Measurements from ENCODE around the gene LPA. TPM values are rescaled to one million over a fixed set of nuclear protein-coding genes. Genes with fewer than 3 reads are reported as not detected.

LPA gene
- total RNA-seq, 1 experiment from 2014 or later = not detected

GRCh38 chr6:160510976-160511617 lies 153.0 kb downstream of the LPA start:
- no peaks in the 10 kb centered on the region for H3K36me3 ChIP-seq (replicated peaks; ENCODE audit: control insufficient read depth, insufficient read depth, low read length)
- H3K27me3 ChIP-seq (ENCODE audit: control insufficient read depth, insufficient read depth, low read length) = no peaks in the 10 kb centered on the region
- H3K4me3 ChIP-seq (ENCODE audit: insufficient read depth, low read depth, low read length) = no peak overlapping the region
- no peak for DNase-seq

GRCh38 chr6:160510199-160510598 lies 153.9 kb downstream of the LPA start:
- Histone ChIP-seq H3K4me3 (ENCODE audit: insufficient read depth, low read depth, low read length) (no peak overlapping the region), H3K36me3 (replicated peaks; ENCODE audit: control insufficient read depth, insufficient read depth, low read length) (no peaks in the 10 kb centered on the region), H3K27me3 (ENCODE audit: control insufficient read depth, insufficient read depth, low read length) (no peaks in the 10 kb centered on the region)
- no peak for DNase-seq

- H3K4me3 ChIP-seq (ENCODE audit: insufficient read depth, low read depth, low read length) = no peak overlapping the region
- H3K27me3 ChIP-seq (ENCODE audit: control insufficient read depth, insufficient read depth, low read length) = no peaks in the 10 kb centered on the region
- no peak for DNase-seq
- H3K36me3 ChIP-seq (replicated peaks; ENCODE audit: control insufficient read depth, insufficient read depth, low read length) = no peaks in the 10 kb centered on the region
Measured at GRCh38 chr6:160509610-160510009, 154.5 kb downstream of the LPA start.

- H3K36me3 ChIP-seq (replicated peaks; ENCODE audit: control insufficient read depth, insufficient read depth, low read length) = no peaks in the 10 kb centered on the region
- DNase-seq = no peak
- H3K4me3 ChIP-seq (ENCODE audit: insufficient read depth, low read depth, low read length) = no peak overlapping the region
- H3K27me3 ChIP-seq (ENCODE audit: control insufficient read depth, insufficient read depth, low read length) = no peaks in the 10 kb centered on the region
Measured at GRCh38 chr6:160508599-160508998, 155.5 kb downstream of the LPA start.

- no peak for DNase-seq
- no peaks in the 10 kb centered on the region for H3K27me3 ChIP-seq (ENCODE audit: control insufficient read depth, insufficient read depth, low read length)
Measured at GRCh38 chr6:160507420-160507819, 156.7 kb downstream of the LPA start.

GRCh38 chr6:160505970-160506369 lies 158.1 kb downstream of the LPA start:
- no peaks in the 10 kb centered on the region for H3K27me3 ChIP-seq (ENCODE audit: control insufficient read depth, insufficient read depth, low read length)
- H3K36me3 ChIP-seq (replicated peaks; ENCODE audit: control insufficient read depth, insufficient read depth, low read length) = no peaks in the 10 kb centered on the region
- no peak for DNase-seq
- H3K4me3 ChIP-seq (ENCODE audit: insufficient read depth, low read depth, low read length) = no peak overlapping the region

More at GRCh38 chr6:160507420-160507819, 156.7 kb downstream of the LPA start:
- no peak overlapping the region for H3K4me3 ChIP-seq (ENCODE audit: insufficient read depth, low read depth, low read length)
- no peaks in the 10 kb centered on the region for H3K36me3 ChIP-seq (replicated peaks; ENCODE audit: control insufficient read depth, insufficient read depth, low read length)

- no peak overlapping the region for H3K4me3 ChIP-seq (ENCODE audit: insufficient read depth, low read depth, low read length)
- H3K36me3 ChIP-seq (replicated peaks; ENCODE audit: control insufficient read depth, insufficient read depth, low read length) = no peaks in the 10 kb centered on the region
- no peaks in the 10 kb centered on the region for H3K27me3 ChIP-seq (ENCODE audit: control insufficient read depth, insufficient read depth, low read length)
- no peak for DNase-seq
Measured at GRCh38 chr6:160500639-160501038, 163.4 kb downstream of the LPA start.

GRCh38 chr6:160494576-160494975 lies 169.5 kb downstream of the LPA start:
- no peak for DNase-seq
- no peaks in the 10 kb centered on the region for H3K36me3 ChIP-seq (replicated peaks; ENCODE audit: control insufficient read depth, insufficient read depth, low read length)
- H3K4me3 ChIP-seq (ENCODE audit: insufficient read depth, low read depth, low read length) = no peak overlapping the region
- H3K27me3 ChIP-seq (ENCODE audit: control insufficient read depth, insufficient read depth, low read length) = no peaks in the 10 kb centered on the region

- Histone ChIP-seq H3K27me3 (ENCODE audit: control insufficient read depth, insufficient read depth, low read length) (no peaks in the 10 kb centered on the region), H3K4me3 (ENCODE audit: insufficient read depth, low read depth, low read length) (no peak overlapping the region), H3K36me3 (replicated peaks; ENCODE audit: control insufficient read depth, insufficient read depth, low read length) (no peaks in the 10 kb centered on the region; the same call in 1 of the 2 replicates)
- no peak for DNase-seq
Measured at GRCh38 chr6:160489091-160489490, 175.0 kb downstream of the LPA start.

GRCh38 chr6:160487116-160487515 lies 177.0 kb downstream of the LPA start:
- no peaks in the 10 kb centered on the region for H3K27me3 ChIP-seq (ENCODE audit: control insufficient read depth, insufficient read depth, low read length)
- no peak overlapping the region for H3K4me3 ChIP-seq (ENCODE audit: insufficient read depth, low read depth, low read length)
- H3K36me3 ChIP-seq (replicated peaks; ENCODE audit: control insufficient read depth, insufficient read depth, low read length) = no peaks in the 10 kb centered on the region; the same call in 1 of the 2 replicates
- DNase-seq = no peak

Other genes with a start within 250 kb of the LPA start
- not detected in 2 replicates for gene PLG, start 38.0 kb upstream of the LPA start, total RNA-seq (2014; rRNA removed; shearing (Covaris generic))